HG03196 (cell line): Measurements from ENCODE around the gene BRINP2.

Experiments
- ATAC-seq: cut with Tn5 transposase; IDR thresholded peaks from one replicate; pipeline ENCODE4 v1.9.1; 2021; ENCODE audit not compliant: unreplicated experiment

The BRINP2 gene

GRCh38 chr1:177216587-177217202, 45.9 kb downstream of the BRINP2 start:
- ATAC-seq: no peak

- ATAC-seq: no peak
These were observed 49.0 kb downstream of the BRINP2 start for GRCh38 chr1:177219554-177220458.

GRCh38 chr1:177223359-177223758, 52.6 kb downstream of the BRINP2 start:
- no peak for ATAC-seq

- ATAC-seq: no peak
These were observed 57.4 kb downstream of the BRINP2 start for GRCh38 chr1:177227978-177228692.

- no peak for ATAC-seq
These were observed 57.9 kb downstream of the BRINP2 start for GRCh38 chr1:177228693-177229065.

- no peak for ATAC-seq
These were observed 59.0 kb downstream of the BRINP2 start for GRCh38 chr1:177229781-177230180.

GRCh38 chr1:177230228-177231016, 59.7 kb downstream of the BRINP2 start:
- no peak for ATAC-seq

- no peak for ATAC-seq
These were observed 64.6 kb downstream of the BRINP2 start for GRCh38 chr1:177235350-177235749.

- ATAC-seq: no peak
These were observed 66.2 kb downstream of the BRINP2 start for GRCh38 chr1:177236962-177237361.

GRCh38 chr1:177238967-177239366, 68.2 kb downstream of the BRINP2 start:
- no peak for ATAC-seq

GRCh38 chr1:177239792-177240191, 69.0 kb downstream of the BRINP2 start:
- ATAC-seq: no peak

GRCh38 chr1:177243773-177244172, 73.0 kb downstream of the BRINP2 start:
- ATAC-seq: no peak

GRCh38 chr1:177246710-177247580, 76.2 kb downstream of the BRINP2 start:
- no peak for ATAC-seq

GRCh38 chr1:177247623-177248176, 76.9 kb downstream of the BRINP2 start:
- ATAC-seq: no peak

- ATAC-seq: no peak
These were observed 77.5 kb downstream of the BRINP2 start for GRCh38 chr1:177248258-177248657.

GRCh38 chr1:177249231-177249630, 78.5 kb downstream of the BRINP2 start:
- ATAC-seq: no peak

- no peak for ATAC-seq
These were observed 82.1 kb downstream of the BRINP2 start for GRCh38 chr1:177252877-177253276.

GRCh38 chr1:177255411-177255810, 84.7 kb downstream of the BRINP2 start:
- no peak for ATAC-seq

GRCh38 chr1:177256153-177257075, 85.7 kb downstream of the BRINP2 start:
- no peak for ATAC-seq
